NCI-H82 treated with DMSO at 0.1 percent for 48 hours (cell line): Measurements from ENCODE around the gene TFDP2.
"Not testable (repeated sequence)": the region's sequence is repeated elsewhere in the genome, so short reads cannot be mapped to it uniquely, and the experiment has no call there.

Experiments
- DNase-seq: peaks from one replicate; lab custom pipeline; 2025; ENCODE audit not compliant: unreplicated experiment; lab: John Stamatoyannopoulos, UW

The TFDP2 gene, protein sequence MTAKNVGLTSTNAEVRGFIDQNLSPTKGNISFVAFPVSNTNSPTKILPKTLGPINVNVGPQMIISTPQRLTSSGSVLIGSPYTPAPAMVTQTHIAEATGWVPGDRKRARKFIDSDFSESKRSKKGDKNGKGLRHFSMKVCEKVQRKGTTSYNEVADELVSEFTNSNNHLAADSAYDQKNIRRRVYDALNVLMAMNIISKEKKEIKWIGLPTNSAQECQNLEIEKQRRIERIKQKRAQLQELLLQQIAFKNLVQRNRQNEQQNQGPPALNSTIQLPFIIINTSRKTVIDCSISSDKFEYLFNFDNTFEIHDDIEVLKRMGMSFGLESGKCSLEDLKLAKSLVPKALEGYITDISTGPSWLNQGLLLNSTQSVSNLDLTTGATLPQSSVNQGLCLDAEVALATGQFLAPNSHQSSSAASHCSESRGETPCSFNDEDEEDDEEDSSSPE

DNA sequence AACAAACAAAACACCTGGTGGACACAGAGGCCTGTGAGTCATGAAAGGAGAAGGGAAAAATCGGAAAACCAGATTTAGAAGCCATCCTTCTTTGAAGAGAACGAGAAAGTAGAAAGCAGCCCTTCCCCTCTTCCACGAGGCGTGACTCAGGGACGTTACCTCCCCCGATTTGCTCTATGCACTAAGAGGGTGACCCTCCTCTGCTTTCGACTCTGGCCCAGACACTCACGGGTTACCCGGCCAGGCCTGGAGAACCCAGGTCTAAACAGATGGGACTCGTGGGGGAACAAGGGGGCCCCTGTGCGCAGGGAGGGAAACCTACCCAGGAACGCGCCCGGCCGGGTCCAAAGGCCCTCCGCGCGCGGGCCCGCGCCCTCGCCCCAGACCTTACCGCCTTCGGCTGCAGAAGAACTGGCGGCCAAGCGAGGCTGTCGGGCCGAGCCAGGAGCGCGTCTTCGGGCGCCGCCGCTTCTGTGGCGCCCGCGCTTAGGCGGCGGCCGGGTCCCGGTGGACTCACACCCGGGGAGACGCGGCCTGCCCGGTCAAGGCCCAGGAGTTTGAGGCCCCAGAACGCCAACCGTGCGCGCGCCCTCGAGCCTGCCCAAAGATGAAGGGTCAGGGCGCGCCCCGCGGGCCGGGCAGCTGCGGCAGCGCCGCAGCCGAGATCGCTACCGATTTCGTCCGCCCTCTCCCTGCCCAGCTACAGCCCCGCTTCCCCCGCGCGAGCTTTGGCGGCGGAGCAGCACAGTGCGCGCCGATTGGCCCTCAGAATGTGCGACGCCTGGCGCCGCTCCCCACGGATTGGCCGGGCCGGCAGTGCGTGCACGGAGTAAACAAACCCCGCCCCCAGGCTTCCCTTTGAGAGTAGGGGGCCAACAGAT lies at the start of gene TFDP2:
Gene TFDP2, minus strand, starts transcription at position 753 of the 881 bp plus-strand sequence. CDS start 47,795 bp downstream, outside the sequence.
- DNase-seq: peak; percentile 96

DNA sequence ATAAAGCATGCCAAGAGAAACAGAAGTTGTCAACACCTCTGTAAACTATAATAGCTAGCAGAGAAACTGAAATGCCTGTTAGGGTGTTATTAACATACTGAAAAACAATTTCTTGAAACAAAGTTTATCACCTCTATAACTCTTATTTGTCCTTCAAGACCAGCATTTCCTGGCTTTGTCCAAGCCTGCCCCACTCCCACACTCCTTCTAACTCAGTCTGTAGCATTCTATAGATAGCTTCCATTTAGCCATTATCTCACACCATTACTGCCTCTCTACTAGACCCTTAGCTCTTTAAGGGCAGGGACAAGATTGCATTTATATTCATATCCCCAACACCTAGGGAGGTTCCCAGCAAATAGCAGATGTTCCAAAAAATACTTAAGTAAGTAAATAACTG lies 39.5 kb upstream of the TFDP2 start:
- DNase-seq: no peak

DNA sequence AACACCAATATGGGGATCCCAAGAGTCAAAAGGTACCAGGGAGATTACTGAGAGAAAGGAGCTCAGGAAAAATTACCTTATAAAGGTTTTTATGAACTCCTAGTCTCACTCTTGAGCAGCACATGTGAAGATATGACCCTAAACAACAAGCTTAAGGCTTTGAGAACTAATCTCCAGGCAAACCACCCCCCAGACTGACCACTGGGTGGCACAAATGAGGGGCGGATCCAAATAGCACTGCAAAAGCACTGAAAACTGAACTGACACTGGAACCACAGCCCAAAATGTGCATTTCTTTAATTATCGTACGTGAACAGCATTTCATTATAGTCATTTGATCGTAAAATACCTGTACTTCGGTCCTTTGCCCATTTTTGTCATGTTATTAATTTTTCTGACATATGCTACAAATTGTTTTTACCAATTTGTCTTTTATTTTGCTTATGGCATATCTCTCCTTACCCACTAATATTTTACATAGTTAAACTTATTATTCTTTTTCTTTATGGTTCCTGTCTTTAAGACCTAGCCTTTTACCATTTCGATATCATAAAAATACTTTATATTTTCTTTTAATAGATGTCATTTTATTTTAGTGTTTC lies 31.5 kb upstream of the TFDP2 start:
- peak; percentile 57 for DNase-seq

DNA sequence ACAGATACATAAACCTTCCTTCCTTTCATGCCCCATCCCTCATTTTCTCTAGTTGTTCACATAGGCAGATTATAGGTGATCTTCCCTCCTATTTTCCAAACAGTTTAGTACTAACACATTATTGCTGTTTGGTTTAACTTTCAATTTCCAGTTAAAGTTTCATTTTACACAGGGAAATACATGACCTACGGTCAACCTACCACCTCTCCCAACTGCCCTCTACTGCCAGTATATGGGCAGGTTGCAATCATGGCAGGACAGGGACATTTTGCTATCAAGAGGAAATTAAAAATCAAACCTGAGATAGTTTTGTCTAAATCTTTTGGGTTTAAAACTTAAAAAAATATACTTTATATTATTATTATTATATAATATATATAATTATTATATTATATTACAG lies 26.1 kb upstream of the TFDP2 start:
- DNase-seq: no peak

DNA sequence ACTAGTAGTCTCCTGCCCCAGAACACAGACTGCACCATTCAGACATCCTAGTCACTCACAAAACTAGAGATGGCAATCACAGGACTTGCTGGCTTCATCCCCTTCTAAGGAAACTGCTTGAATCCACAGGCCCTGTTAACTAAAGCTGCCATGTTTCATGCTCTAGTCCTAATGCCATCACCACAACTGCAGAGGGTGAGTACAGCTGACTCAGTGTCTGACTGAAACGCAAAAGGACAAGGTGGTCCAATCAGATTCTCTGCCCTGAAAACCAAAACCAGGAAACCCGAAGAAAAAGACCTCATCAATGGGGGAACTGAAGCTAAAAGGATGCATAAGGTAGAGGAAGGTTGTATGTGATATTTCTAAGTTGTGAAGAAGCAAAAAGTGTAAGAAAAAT lies 25.2 kb upstream of the TFDP2 start:
- no peak for DNase-seq

DNA sequence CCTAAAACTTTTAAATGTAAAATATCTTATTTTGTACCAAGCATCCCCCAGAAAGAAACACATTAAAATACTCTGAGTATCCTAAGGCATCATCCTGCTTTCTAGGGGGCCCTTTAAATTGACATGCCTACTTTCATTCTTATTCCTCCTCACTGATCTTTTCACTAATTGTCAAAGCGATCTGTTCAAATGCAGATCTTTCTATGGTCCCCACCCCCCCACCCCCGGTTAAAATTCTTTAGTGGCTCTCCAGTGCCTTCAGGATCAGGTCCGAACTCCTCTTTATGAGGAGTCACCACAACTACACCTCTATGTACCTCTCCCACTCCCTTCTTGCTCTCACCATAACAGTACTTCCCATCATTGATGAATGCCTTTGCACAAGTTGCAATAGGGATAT lies 19.2 kb upstream of the TFDP2 start:
- no peak for DNase-seq

DNA sequence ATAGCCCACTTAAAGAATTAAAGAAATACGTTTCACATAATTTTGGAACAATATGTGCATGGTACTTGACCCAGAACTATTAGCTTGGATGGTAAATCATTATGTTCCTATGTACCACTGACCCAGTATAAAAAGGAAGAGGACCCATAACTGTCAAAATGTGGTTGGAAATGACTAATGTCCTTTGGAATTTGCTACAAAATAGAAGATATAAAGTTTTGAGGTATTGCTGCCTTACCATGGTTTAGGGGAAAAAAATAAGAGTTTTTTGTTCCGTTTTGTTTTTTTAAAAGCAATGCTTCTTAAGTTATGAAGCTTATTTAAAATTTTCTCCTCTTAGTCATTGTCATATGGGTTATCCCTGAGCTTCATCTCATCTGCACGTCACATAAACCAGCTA lies 15.8 kb upstream of the TFDP2 start:
- no peak for DNase-seq

DNA sequence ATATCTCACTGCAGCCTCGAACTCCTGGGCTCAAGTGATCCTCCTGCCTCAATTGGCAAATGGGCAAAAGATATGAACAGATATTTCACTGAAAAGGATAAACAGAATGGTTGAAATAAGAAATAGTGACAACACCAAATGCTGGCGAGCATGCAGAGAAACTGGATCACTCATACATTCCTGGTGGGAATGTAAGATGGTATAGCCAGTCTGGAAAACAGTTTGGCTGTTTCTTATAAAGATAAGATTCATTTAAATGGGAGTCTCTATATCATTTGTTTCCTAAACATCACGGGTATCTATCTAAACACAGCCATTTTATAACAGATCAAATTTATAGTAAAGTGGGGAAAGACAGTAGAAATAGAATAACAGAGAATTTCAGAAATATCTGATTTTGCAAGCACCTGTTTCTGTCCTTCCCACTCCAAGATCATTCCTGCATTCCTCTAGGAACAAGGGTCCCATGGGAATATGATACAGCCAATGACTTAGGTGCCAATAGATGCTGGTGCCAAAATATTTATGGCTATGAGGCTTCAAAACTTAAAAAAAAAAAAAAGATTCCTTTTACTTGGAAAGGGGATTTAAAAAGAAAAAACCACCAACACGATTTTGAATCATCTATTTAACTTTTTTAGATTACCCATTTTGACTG lies 9.9 kb upstream of the TFDP2 start:
- no peak for DNase-seq

DNA sequence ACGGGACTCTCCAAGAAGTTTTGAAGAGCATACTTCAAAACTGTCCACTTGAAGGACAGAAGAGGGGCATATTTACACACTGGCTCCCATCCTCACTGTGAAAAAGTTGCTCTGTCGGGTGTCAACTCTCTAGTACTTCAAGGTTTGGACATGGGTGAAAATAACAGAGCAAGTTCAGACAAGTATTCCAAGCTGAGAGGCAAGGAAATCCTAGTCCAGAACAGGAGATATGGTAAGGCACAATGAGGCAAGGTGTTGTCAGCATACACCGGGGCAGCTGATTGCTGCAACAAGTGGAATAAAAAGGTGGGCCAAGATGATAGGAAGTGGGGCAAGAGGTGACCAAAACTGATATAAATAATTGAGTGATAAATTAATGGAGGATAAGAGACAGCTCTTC lies 4.8 kb upstream of the TFDP2 start:
- DNase-seq: no peak

DNA sequence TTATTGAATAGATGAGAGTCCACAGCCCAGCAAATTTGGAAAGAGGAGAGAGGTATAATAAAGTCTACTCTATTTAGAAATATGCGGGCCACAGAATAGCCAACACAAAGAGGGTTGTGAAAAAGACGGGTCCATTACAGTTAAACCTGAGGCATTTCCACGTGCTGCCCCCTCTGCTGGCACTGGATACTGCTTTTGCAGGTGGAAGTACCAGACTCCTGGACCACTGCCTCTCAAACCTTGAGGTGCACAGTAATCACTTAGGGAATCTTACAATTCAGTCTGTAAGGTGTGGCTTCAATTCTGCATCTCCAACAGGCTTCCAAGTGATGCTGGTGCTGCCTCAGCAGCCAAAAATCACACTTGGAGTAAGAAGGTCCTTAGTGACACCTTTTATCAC lies 3.0 kb upstream of the TFDP2 start:
- DNase-seq: no peak

DNA sequence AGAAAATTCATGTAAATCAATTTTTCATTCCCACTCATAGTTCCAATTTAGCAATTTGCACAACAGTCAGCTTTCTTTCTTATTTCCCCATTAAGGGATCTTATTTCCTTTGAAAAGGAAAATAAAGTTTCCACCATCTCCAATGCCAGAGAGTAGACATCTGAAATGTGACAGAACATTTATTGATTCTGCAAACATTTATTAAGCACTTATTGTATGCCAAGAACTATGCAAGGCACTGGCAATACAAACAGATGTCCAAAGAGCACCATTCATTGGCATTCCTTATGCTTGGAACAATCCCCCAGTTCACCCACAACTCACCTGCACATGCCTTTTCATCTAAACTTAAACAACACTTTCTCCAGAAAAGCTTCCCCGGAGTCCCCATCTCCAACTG lies 2.5 kb upstream of the TFDP2 start:
- DNase-seq: no peak

DNA sequence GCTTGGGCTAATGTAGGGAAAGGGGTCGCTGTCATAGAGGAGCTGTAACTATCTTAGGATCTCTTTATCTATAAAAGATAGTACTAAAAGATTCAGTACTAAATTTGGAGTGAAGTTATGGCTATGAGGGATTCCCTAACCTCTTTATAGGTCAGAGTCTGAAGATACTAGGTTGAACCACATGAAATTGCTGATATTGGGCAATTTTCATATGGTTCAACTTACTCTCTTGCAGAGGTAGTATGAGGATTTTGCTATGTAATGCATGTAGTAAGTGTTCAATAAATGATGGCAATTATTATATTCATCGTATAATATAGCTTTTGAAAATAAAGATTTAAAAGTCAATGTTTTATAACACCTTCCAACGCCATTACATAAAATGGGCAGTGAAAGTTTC lies 1.9 kb upstream of the TFDP2 start:
- no peak for DNase-seq

DNA sequence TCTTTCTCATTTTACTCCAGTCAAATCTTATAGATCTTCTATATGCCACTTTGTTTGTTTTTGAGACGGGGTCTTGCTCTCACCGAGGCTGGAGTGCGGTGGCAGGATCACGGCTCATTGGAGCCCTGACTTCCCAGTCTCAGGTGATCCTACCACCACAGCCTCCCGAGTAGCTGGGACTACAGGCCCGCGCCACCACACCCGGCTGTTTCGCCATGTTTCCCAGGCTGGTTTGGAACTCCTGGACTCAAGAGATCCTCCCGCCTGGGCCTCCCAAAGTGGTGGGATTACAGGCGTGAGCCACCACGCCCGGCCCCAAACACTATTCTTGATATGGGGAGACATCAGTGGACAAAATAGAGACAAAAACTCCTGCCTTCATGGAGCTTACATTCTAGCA lies 927 bp upstream of the TFDP2 start:
- no peak for DNase-seq

DNA sequence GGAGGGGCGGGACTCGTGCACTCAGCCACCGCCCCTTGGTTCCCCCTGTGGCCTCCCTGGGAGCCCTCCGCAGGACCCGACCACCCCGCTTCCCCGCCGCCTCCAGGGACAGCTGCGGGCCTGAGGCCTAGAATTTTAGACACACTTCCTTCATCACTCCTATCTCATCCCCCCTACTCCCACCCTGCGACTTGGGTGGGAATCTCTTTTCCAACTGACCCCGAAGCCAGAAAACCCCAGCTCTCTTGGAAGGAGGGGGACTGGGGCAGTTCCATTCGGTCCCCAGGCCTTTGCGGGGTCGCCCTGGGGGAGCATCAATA lies 289 bp upstream of the TFDP2 start:
- DNase-seq: no peak

DNA sequence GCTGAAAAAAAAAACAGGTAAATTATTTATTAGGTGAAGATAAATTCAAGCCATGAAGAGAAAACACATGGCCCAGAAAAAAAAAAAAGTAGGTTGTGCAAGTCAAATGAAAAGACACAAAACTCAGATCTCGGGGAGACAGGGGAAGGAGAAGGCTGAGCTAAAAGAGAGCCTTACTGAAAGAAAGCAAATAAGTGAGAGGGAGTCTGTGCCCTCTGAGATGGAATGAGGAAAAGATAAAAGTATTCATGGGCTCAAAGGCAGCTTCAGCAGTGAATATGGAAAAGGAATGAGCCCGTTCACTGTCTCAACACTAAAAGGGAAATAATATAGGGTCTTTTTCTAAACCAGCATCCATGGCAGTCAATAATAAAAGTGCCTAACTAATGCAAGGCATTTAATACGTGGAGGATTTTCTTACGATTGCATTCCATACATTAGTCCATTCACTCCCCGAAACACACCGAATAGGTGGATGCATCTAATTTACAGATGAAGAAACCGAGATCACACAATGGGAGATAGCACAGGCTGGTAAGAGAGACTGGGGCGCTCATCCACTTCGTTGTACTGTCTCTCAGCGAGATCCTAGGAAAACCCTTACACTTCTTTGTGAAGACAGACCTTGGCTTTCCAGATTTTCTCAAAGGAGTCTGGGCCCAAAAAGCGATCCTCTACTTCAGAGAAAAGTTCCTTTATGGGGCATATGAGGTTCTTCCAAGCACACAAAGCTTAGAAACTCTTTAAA lies 1.1 kb downstream of the TFDP2 start:
- peak; percentile 20 for DNase-seq

DNA sequence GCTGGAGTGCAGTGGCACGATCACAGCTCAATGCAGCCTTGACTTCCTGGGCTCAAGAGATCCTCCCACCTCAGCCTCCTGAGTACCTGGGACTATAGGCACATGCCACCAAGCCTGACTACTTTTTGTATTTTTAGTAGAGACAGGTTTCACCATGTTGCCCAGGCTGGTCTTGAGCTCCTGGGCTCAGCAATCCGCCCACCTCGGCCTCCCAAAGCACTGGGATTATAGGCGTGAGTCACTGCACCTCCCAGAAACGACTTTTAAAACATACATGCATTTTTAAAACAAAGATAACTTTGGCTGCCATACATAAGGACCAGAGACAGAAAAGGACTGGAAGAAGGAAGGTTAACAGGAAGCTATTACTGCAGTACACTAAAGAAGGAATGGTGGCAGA lies 4.8 kb downstream of the TFDP2 start:
- DNase-seq: not testable (repeated sequence)

DNA sequence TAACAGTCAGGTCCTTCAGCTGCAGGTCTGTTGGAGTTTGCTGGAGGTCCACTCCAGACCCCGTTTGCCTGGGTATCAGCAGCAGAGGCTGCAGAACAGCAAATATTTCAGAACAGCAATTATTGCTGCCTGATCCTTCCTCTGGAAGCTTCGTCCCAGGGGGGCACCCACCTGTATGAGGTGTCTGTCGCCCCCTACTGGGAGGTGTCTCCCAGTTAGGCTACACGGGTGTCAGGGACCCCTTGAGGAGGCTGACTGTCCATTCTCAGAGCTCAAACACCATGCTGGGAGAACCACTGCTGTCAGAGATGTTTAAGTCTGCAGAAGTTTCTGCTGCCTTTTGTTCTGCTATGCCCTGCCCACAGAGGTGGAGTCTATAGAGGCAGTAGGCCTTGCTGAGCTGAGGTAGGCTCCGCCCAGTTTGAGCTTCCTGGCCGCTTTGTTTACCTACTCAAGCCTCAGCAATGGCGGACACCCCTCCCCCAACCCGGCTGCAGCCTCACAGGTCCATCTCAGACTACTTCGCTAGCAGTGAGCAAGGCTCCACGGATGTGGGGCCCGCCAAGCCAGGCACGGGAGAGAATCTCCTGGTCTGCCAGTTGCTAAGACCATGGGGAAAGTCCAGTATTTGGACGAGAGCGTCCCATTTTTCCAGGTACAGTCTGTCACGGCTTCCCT lies 8.6 kb downstream of the TFDP2 start:
- not testable (repeated sequence) for DNase-seq

DNA sequence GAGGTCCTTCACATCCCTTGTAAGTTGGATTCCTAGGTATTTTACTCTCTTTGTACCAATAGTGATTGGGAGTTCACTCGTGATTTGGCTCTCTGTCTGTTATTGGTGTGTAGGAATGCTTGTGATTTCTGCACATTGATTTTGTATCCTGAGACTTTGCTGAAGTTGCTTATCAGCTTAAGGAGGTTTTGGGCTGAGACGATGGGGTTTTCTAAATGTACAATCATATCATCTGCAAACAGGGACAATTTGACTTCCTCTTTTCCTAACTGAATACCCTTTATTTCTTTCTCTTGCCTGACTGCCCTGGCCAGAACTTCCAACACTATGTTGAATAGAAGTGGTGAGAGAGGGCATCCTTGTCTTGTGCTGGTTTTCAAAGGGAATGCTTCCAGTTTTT lies 12.3 kb downstream of the TFDP2 start:
- not testable (repeated sequence) for DNase-seq

DNA sequence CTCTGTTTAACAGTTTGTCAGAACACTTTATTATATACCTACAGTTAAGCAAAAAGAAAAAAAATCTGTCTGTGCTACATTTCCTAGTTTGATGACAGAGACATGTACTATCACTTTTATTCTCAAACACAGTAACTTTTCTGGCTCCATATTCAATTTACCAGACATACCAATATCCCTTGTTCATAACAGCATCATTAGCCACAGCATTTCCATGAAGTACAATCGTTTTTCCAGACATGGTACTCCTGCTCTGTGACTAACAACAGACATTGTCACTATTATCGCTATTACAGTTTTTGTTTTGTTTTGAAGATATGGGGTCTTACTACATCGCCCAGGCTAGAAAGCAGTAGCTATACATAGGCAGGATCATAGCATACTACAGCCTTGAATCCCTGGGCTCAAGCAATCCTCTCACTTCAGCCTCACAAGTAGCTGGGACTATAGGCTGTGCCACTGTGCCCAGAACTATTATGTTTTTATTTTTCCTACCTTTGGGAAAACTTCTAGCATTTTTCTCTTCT lies 14.5 kb downstream of the TFDP2 start:
- DNase-seq: no peak
